Smooth muscle cell (in vitro differentiated cells): ENCODE measurements around the gene ACSS1. TPM values are rescaled to one million over a fixed set of nuclear protein-coding genes. Genes with fewer than 3 reads are reported as not detected.

Experiments used
- DNase-seq: peaks from one replicate; lab custom pipeline; 2025; ENCODE audit not compliant: unreplicated experiment; lab: John Stamatoyannopoulos, UW
- H2AFZ ChIP-seq: fragments of 200-600 bp; sonication (generic); 2 replicates; pipeline ENCODE4 v1.6.0; 2016; ENCODE audit warnings: antibody characterized with exemption, low read depth, mild to moderate bottlenecking
- H3F3A ChIP-seq: fragments of 200-600 bp; sonication (generic); 2 replicates; pipeline ENCODE4 v1.6.0; 2017; ENCODE audit warnings: antibody characterized with exemption, low read depth
- H3K27ac ChIP-seq: fragments of 200-600 bp; sonication (generic); 2 replicates; pipeline ENCODE4 v1.5.1; 2016; ENCODE audit warnings: low read depth, mild to moderate bottlenecking
- H3K27me3 ChIP-seq: fragments of 200-600 bp; sonication (generic); 2 replicates; pipeline ENCODE4 v1.6.1; 2016; ENCODE audit warnings: low read depth, mild to moderate bottlenecking
- H3K36me3 ChIP-seq: fragments of 200-600 bp; sonication (generic); 2 replicates; pipeline ENCODE4 v1.5.1; 2016; ENCODE audit warnings: low read depth
- H3K4me1 ChIP-seq: fragments of 200-600 bp; sonication (generic); 2 replicates; pipeline ENCODE4 v1.5.1; 2016; ENCODE audit warnings: low read depth
- H3K4me2 ChIP-seq: fragments of 200-600 bp; sonication (generic); 2 replicates; pipeline ENCODE4 v1.6.0; 2016; ENCODE audit warnings: mild to moderate bottlenecking
- H3K4me3 ChIP-seq: fragments of 200-600 bp; sonication (generic); 2 replicates; pipeline ENCODE4 v1.5.1; 2016; ENCODE audit warnings: mild to moderate bottlenecking
- H3K79me2 ChIP-seq: fragments of 200-600 bp; sonication (generic); 2 replicates; pipeline ENCODE4 v1.6.0; 2016; ENCODE audit warnings: low read depth, mild to moderate bottlenecking
- H3K9ac ChIP-seq: fragments of 200-600 bp; sonication (generic); 2 replicates; pipeline ENCODE4 v1.6.0; 2016; ENCODE audit warnings: low read depth
- H3K9me3 ChIP-seq: fragments of 200-600 bp; sonication (generic); replicated peaks from 2 replicates; pipeline ENCODE4 v1.5.1; 2016; ENCODE audit warnings: low read depth
- H4K20me1 ChIP-seq: fragments of 200-600 bp; sonication (generic); 2 replicates; pipeline ENCODE4 v1.6.0; 2016; ENCODE audit warnings: low read depth
- WGBS: methylation state at CpG from one replicate; pipeline ENCODE4 v1.1.7; 2016; ENCODE audit warnings: low lambda C conversion rate; 5-methylcytosine and 5-hydroxymethylcytosine counted together
- polyA plus RNA-seq: library from polyadenylated mRNA; unstranded; fragments of >200 nt; fragmentation: Nextera tagmentation; extraction: Ambion mirVana; gene quantifications from 2 replicates; pipeline ENCODE4 v1.2.1, GENCODE V29; 2016
- total RNA-seq: library from RNA; depleted of rRNA; stranded (reverse); fragments of >200 nt; gene quantifications from 2 replicates; pipeline ENCODE4 v1.2.3, GENCODE V29; 2014
- TF ChIP-seq, protein P1 (sequence below): fragments of 200-600 bp; sonication (generic); IDR thresholded peaks from 2 replicates; pipeline ENCODE4 v1.5.1; 2017; ENCODE audit warnings: borderline replicate concordance, mild to moderate bottlenecking, antibody characterized with exemption; ENCODE audit not compliant: insufficient read depth, poor library complexity, severe bottlenecking

ACSS1 gene
- total and polyA plus RNA-seq, 2 experiments from 2014 or later: 2.4 to 2.8 TPM

- Histone ChIP-seq H3K27me3 (no peaks in the 10 kb centered on the region), H4K20me1 (no peaks in the 10 kb centered on the region), H3K27ac (no peak overlapping the region), H3K4me2 (no peak overlapping the region), H3K9ac (no peak overlapping the region), H2AFZ (no peak overlapping the region), H3K4me1 (no peaks in the 10 kb centered on the region), H3K9me3 (no peaks in the 10 kb centered on the region), H3K36me3 (no peaks in the 10 kb centered on the region), H3F3A (no peaks in the 10 kb centered on the region), H3K4me3 (no peak overlapping the region), H3K79me2 (no peaks in the 10 kb centered on the region)
- DNase-seq: no peak
- WGBS: 93% methylated on average over 11 of the region's 11 CpGs
- TF ChIP-seq, protein P1, sequence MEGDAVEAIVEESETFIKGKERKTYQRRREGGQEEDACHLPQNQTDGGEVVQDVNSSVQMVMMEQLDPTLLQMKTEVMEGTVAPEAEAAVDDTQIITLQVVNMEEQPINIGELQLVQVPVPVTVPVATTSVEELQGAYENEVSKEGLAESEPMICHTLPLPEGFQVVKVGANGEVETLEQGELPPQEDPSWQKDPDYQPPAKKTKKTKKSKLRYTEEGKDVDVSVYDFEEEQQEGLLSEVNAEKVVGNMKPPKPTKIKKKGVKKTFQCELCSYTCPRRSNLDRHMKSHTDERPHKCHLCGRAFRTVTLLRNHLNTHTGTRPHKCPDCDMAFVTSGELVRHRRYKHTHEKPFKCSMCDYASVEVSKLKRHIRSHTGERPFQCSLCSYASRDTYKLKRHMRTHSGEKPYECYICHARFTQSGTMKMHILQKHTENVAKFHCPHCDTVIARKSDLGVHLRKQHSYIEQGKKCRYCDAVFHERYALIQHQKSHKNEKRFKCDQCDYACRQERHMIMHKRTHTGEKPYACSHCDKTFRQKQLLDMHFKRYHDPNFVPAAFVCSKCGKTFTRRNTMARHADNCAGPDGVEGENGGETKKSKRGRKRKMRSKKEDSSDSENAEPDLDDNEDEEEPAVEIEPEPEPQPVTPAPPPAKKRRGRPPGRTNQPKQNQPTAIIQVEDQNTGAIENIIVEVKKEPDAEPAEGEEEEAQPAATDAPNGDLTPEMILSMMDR: no peak
Measured at GRCh38 chr20:25016471-25016870, 41.5 kb downstream of the ACSS1 start.

- Histone ChIP-seq H4K20me1 (no peaks in the 10 kb centered on the region), H3K27me3 (no peaks in the 10 kb centered on the region), H3F3A (no peaks in the 10 kb centered on the region), H3K27ac (no peak overlapping the region), H3K9ac (no peak overlapping the region), H3K4me3 (no peak overlapping the region), H3K36me3 (no peaks in the 10 kb centered on the region), H3K9me3 (no peaks in the 10 kb centered on the region), H3K79me2 (no peaks in the 10 kb centered on the region), H3K4me1 (no peaks in the 10 kb centered on the region), H3K4me2 (no peak overlapping the region), H2AFZ (no peak overlapping the region)
- TF ChIP-seq, protein P1: no peak
- 92% methylated on average over 11 of the region's 11 CpGs for WGBS
- no peak for DNase-seq
Measured at GRCh38 chr20:25015986-25016385, 42.0 kb downstream of the ACSS1 start.

GRCh38 chr20:25014816-25015215 lies 43.1 kb downstream of the ACSS1 start:
- H3F3A ChIP-seq: no peaks in the 10 kb centered on the region
- H4K20me1 ChIP-seq: no peaks in the 10 kb centered on the region
- no peak for DNase-seq
- no peak overlapping the region for H2AFZ ChIP-seq
- H3K9ac ChIP-seq: no peak overlapping the region
- H3K9me3 ChIP-seq: no peaks in the 10 kb centered on the region
- no peak overlapping the region for H3K27ac ChIP-seq
- H3K79me2 ChIP-seq: no peaks in the 10 kb centered on the region
- H3K4me1 ChIP-seq: no peaks in the 10 kb centered on the region
- H3K27me3 ChIP-seq: no peaks in the 10 kb centered on the region
- no peaks in the 10 kb centered on the region for H3K36me3 ChIP-seq
- TF ChIP-seq, protein P1: no peak
- 91% methylated on average over 11 of the region's 11 CpGs for WGBS
- no peak overlapping the region for H3K4me3 ChIP-seq
- H3K4me2 ChIP-seq: no peak overlapping the region
